Spinal cord (tissue), 10 donors: ENCODE results near the gene DUSP10. TPM values are rescaled to one million over a fixed set of nuclear protein-coding genes. Genes with fewer than 3 reads are reported as not detected.

Experiments used
- DNase-seq, 6 donors: peaks; one replicate each; pipeline versions ENCODE4 v3.0.0 to v3.0.0-alpha.2; 2013 to 2015; ENCODE audit warnings: low spot score in 6 of 6, low read depth in 4 of 6
- H3K27ac ChIP-seq: one replicate; pipeline ENCODE4 v1.5.1; 2013; ENCODE audit warnings: low read depth, low read length, control low read depth
- H3K27me3 ChIP-seq: one replicate; pipeline ENCODE4 v1.6.1; 2013; ENCODE audit warnings: low read length; ENCODE audit not compliant: control insufficient read depth, insufficient read depth
- H3K36me3 ChIP-seq: one replicate; pipeline ENCODE4 v1.6.1; 2013; ENCODE audit warnings: low read length; ENCODE audit not compliant: control insufficient read depth, insufficient read depth
- H3K4me1 ChIP-seq: one replicate; pipeline ENCODE4 v1.6.1; 2013; ENCODE audit warnings: low read length; ENCODE audit not compliant: control insufficient read depth, insufficient read depth
- H3K4me3 ChIP-seq: one replicate; pipeline ENCODE4 v1.5.1; 2013; ENCODE audit warnings: low read depth, low read length, control low read depth
- H3K9me3 ChIP-seq: one replicate; pipeline ENCODE4 v1.6.1; 2013; ENCODE audit warnings: low read length; ENCODE audit not compliant: control insufficient read depth, insufficient read depth
- WGBS: methylation state at CpG from one replicate; pipeline ENCODE4 v1.1.5; 2013; ENCODE audit warnings: missing lambda C conversion rate; ENCODE audit not compliant: insufficient coverage; 5-methylcytosine and 5-hydroxymethylcytosine counted together
- polyA plus RNA-seq, 2 donors: library from polyadenylated mRNA; unstranded; fragments of 120-200 nt; gene quantifications; one replicate each; pipeline ENCODE4 v1.2.1, GENCODE V29; 2013; ENCODE audit not compliant: insufficient read length in 2 of 2
- total RNA-seq, 2 donors: library from RNA; depleted of rRNA in 1 of 2; stranded (reverse); fragments of 120-200 nt in 1 of 2; fragments of >200 nt in 1 of 2; gene quantifications; one replicate each; pipeline versions ENCODE4 v1.2.3 to v1.2.4, GENCODE V29; 2013 to 2014
- donor health status: healthy.

Gene DUSP10
- total and polyA plus RNA-seq, 4 donors, result 4.1 to 9.6 (median 5.7) TPM

DNA sequence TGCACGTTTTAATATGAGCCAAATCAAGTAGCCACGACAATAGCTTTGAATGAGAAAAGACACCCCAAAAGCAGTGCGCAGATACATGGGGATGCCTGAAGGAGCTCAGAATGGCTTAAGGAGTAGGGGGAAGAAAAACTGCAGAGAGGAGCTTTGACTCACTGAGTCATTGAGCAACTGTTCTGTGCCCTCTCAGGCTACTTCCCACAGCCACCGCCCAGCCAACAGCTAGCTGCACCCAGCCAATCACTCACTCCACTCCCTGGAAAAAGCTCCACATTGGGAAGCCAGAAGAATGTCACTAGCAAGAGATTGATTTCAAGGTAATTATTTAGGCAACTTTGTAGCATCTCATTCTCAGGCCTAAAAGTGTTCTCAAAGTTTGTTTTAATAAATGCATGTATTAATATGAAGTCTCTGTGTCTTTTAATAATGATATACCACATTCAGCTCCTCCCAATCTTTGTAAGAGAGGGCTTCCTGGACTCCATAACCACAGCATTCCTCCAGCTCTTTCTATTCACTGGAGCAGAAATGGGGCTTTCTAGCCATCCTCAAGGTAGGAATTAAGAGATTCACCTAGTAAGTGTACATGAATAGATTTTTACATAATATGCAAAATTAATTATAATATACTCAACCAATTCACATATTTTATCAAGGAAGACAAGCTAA, 16.8 kb downstream of the DUSP10 start:
- no peak for DNase-seq
- WGBS, result 83% methylated on average over 1 of the region's 4 CpGs
- Histone ChIP-seq H3K36me3 (no peaks in the 10 kb centered on the region), H3K9me3 (no peaks in the 10 kb centered on the region), H3K27ac (no peak overlapping the region), H3K27me3 (no peaks in the 10 kb centered on the region), H3K4me3 (no peak overlapping the region), H3K4me1 (no peaks in the 10 kb centered on the region)

DNA sequence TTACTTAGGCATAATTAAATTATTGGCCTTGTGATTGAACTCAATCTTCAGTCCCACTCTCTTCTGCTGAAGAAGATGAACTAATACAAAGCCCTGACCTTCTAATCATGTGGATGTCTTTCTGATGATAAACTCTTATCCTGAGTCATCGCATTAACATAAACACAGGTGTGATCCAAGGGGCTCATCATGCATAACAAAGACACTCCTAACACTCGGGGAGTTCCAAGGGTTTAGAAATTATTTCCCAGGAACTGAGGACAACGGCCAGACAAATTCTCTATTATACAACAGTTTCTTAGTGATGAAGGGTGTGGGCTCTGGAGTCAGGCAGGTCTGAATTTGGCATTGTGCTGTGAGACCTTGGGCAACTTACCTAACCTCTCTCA, 18.0 kb downstream of the DUSP10 start:
- Histone ChIP-seq H3K9me3 (no peaks in the 10 kb centered on the region), H3K27me3 (no peaks in the 10 kb centered on the region), H3K4me1 (no peaks in the 10 kb centered on the region), H3K4me3 (no peak overlapping the region), H3K36me3 (no peaks in the 10 kb centered on the region), H3K27ac (no peak overlapping the region)
- no CpG with 5 or more reads among the region's 3 CpGs for WGBS
- no peak for DNase-seq

DNA sequence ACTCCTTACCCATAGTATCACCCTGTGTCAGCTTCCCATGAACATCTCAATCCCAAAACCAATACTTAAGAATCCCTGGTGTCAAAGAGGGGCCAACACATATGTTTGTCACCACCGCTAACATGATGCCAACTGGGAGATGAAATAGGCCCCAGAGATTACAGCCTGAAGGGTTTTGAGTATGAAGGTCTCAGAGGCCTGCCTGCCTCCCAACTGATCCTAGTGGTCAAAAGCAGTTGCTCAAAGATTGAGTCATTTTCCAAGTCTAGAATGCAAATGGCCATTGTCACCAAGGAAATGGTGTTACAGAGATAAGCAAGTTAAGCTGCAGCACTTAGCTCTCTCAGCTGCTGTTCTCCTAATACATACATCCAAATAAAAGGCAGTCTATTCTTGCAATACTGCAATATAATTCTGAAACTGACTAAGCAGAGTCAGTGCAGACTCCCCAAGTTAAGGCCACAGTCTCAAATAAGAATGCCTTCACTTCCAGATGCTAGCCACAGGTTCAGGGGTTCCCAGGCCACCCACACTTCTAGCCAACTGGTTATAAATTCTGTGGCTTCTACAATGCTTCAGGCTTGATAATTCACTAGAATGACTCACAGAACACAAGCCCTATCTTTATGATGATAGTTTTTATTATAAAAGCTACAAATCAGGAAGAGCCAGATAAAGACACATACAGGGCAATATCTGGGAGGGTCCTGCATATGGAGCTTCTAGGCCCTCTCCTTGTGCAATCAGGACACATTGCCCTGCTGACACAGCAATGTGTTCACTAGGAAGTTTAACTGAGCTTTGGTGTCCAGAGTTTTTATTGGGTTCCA, 18.7 kb downstream of the DUSP10 start:
- Histone ChIP-seq H3K4me1 (no peaks in the 10 kb centered on the region), H3K4me3 (no peak overlapping the region), H3K36me3 (no peaks in the 10 kb centered on the region), H3K9me3 (no peaks in the 10 kb centered on the region), H3K27ac (no peak overlapping the region), H3K27me3 (no peaks in the 10 kb centered on the region)
- no peak for DNase-seq
- 100% methylated on average over 1 of the region's 1 CpG for WGBS

DNA sequence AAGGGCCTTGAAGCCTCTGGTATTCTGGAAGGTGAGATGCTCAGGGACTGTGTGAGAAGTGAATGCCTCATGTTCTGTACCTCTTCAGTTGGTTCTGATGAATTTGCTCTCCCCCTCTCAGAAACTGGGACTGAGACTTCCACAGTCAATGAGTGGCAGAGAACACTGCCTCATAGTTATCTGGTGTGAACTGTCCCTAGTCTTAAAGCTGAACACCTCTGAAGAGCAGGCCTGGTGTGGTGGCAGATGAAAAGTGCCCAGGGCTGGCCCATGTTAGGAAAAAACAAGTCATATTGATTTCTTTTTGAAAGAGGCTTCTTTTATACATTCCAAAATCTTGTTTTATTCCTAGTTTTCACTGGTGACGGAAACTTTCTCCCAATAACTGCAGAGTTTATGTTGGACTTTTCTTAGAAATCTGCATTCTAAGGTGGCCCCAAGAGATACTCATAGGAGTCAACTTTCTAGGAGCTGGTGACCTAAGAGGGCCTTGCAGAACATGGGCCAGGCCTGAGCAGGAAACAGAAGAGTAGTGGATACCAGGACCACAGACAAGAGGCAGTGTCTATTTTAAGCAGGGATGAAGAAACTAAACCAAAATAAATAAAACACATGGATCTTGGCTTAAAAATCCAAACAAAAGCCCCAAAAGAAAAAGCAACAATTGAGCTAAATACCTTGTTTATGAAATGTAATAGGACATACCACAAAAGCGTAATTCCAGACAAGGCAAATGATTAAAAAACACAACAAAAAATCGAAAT, 19.5 kb downstream of the DUSP10 start:
- H3K4me3 ChIP-seq, result no peak overlapping the region
- DNase-seq, result no peak
- H3K36me3 ChIP-seq, result no peaks in the 10 kb centered on the region
- H3K27ac ChIP-seq, result no peak overlapping the region
- no peaks in the 10 kb centered on the region for H3K4me1 ChIP-seq
- no peaks in the 10 kb centered on the region for H3K27me3 ChIP-seq
- no peaks in the 10 kb centered on the region for H3K9me3 ChIP-seq
- 80% methylated on average over 1 of the region's 3 CpGs for WGBS

DNA sequence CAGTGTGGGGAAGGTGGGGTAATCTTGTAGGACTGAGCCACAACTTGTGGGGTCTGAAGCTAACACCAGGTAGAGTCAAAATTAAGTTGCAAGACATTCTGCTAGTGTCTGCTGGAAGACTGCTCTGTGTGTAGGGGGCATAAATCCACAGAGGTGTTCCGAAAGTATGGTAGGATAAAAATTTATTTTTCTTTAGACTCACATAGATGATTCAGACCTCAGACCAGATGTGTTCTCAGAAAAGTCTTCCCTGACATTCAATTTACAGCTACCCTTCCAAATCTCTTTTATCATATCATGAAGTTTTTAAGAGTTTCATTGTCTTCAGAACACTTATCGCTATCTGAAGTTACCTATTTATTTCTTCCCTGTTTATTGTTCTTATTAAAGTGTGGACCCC, 21.3 kb downstream of the DUSP10 start:
- Histone ChIP-seq H3K4me1 (peaks cover 2% of the 10 kb centered on the region), H3K27me3 (no peaks in the 10 kb centered on the region), H3K4me3 (no peak overlapping the region), H3K36me3 (no peaks in the 10 kb centered on the region), H3K9me3 (no peaks in the 10 kb centered on the region), H3K27ac (no peak overlapping the region)
- WGBS, result no CpG with 5 or more reads among the region's 2 CpGs
- DNase-seq, result no peak

DNA sequence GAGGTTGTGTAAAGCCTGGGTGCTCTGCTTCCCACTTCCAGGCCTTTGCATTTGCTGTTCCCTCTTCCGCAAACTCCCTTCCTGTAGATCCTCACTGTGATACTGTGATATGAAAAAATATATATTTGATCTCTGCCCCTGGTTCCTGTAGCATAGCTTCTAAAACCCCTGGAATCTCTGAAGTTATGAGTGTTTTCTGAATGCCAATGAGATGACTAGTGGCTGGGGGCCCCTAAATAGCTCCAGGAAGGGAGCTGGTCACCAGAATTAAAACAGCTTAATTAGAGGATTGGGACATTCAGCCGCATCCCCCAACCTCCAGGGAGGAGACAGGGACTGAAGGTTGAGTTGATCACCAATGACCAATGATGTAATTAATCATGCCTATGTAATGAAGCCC, 21.9 kb downstream of the DUSP10 start:
- Histone ChIP-seq H3K27ac (no peak overlapping the region), H3K36me3 (no peaks in the 10 kb centered on the region), H3K27me3 (no peaks in the 10 kb centered on the region), H3K4me3 (no peak overlapping the region), H3K4me1 (peaks cover 2% of the 10 kb centered on the region), H3K9me3 (no peaks in the 10 kb centered on the region)
- DNase-seq, result no peak
- no CpG with 5 or more reads among the region's 2 CpGs for WGBS

DNA sequence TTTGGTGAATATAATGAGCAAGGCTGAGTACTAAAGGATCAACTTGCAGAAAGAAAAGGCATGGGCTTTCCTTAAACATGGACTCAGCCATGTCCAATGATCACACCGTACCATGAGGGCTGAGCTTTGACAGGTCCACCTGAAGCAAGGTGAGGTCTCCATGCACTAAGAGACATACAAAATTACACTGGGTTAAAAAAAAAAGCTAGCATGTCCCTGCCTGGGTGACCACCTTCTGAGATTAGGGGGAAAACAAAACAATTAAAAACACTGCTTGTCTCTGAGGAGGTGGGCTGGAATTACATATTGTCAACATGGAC, 22.7 kb downstream of the DUSP10 start:
- no peak overlapping the region for H3K27ac ChIP-seq
- H3K4me3 ChIP-seq, result no peak overlapping the region
- H3K27me3 ChIP-seq, result no peaks in the 10 kb centered on the region
- no peaks in the 10 kb centered on the region for H3K36me3 ChIP-seq
- WGBS, result no CpG with 5 or more reads among the region's 1 CpG
- H3K9me3 ChIP-seq, result no peaks in the 10 kb centered on the region
- H3K4me1 ChIP-seq, result peaks cover 2% of the 10 kb centered on the region
- no peak for DNase-seq

DNA sequence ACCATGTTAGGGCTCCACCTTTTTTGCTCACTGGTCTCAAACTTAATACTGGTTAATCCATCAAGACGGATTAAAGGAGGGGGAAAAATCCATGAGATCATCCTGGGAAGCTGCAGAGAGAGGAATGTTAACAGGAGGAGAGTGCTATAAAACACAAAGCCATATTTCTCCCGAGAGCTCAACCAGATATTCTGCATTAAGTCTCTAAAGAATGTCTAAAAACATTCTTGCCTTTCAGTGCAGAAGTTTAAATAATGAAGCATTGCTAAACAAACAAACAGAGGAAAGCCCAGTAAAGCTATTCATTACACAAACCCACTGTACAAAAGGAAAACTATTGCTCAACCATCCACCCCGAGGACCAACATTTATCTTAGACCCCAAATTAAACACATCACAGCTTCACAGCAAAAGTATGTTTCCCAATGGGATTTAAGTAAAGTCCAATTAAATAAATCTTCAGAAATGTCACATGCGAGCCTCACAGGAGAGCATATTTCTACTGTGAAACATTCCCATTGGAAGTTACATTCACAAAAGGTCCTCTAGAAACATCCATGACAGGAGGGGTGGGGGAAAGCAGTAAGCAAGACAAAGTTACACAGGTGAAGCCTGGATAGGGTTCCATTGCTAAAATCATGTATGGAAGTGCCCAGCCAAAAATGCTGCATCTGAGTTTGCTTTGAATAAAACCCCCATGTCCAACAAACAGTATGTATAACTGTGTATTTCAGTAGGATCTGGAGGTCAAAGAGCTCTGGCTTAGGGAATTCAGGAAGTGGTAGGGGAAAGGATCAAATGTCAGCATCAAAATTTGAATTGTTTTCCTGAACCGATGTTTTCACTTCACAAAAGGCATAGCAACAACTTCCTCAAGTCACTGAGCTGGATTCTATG, 23.3 kb downstream of the DUSP10 start:
- no peaks in the 10 kb centered on the region for H3K9me3 ChIP-seq
- peaks cover 2% of the 10 kb centered on the region for H3K4me1 ChIP-seq
- no peaks in the 10 kb centered on the region for H3K36me3 ChIP-seq
- H3K27me3 ChIP-seq, result no peaks in the 10 kb centered on the region
- peak in 1 of 6 donors; percentile 15 for DNase-seq
- 50% methylated on average over 1 of the region's 5 CpGs for WGBS
- H3K4me3 ChIP-seq, result no peak overlapping the region
- no peak overlapping the region for H3K27ac ChIP-seq

DNA sequence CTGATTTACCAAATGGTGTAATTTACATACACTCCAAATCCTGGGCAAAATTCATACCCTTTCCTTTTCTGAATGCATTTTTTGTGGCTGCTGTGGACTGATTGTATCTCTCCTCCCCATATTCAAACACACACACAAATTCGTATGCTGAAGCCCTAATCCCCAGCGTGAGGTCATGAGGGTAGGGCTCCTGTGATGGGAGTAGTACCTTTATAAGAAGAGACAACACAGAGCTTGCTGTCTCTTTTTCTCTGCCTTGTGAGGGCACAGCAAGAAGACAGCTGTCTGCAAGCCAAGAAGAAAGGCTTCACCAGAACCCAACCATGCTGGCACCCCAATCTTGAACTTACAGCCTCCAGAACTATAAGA, 24.4 kb downstream of the DUSP10 start:
- no peak overlapping the region for H3K4me3 ChIP-seq
- no CpG with 5 or more reads among the region's 2 CpGs for WGBS
- H3K9me3 ChIP-seq, result no peaks in the 10 kb centered on the region
- H3K4me1 ChIP-seq, result peaks cover 2% of the 10 kb centered on the region
- no peak overlapping the region for H3K27ac ChIP-seq
- no peaks in the 10 kb centered on the region for H3K36me3 ChIP-seq
- H3K27me3 ChIP-seq, result no peaks in the 10 kb centered on the region
- no peak for DNase-seq
